Raji (cell line): ENCODE measurements around the gene PFN1.

Experiments used
- POLR2A ChIP-seq: IDR thresholded peaks from 2 replicates; pipeline ENCODE4 v1.6.1; 2011; ENCODE audit warnings: low read depth, low read length, control low read depth; ENCODE audit not compliant: insufficient read depth

Gene PFN1

DNA sequence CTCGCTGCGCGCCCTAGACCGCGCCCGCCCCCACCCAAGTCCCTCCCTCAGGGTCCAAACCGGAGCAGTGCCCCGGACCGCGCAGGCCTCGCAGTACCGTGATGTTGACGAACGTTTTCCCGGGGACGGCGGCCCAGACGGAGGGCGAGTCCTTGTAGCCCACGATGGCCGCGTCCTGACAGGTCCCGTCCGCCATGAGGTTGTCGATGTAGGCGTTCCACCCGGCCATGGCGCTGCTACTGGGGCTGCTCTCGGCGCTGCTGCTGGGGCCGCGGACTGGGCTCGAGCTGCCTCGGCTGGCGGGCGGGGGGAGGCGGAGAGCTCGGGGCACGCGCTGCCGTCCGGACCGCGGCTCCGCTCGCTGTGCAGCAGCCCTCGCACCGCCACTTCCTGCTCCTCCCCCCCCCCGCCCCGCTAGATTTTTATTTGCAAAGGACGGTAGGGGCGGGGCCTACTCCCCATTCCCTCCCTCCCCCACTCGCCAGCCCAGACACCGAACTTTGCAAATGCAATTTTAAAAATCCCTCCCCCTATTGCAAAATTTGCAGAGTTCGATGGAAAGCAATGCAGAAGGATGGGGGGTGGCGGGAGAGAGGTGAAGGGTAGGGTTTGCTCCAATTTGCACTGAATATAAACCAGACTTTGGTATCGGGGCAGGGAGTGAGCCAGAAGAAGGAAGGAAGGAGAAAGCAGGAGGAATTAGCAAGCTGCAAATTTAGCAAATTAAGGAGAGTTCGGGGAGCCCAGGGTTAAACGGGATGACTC, at the start of gene PFN1:
TSS of gene PFN1 (minus strand) at position 365 of the 765 bp plus-strand sequence. CDS start at position 229, 136 bp downstream.
- peak; percentile 92 for TF ChIP-seq POLR2A

DNA sequence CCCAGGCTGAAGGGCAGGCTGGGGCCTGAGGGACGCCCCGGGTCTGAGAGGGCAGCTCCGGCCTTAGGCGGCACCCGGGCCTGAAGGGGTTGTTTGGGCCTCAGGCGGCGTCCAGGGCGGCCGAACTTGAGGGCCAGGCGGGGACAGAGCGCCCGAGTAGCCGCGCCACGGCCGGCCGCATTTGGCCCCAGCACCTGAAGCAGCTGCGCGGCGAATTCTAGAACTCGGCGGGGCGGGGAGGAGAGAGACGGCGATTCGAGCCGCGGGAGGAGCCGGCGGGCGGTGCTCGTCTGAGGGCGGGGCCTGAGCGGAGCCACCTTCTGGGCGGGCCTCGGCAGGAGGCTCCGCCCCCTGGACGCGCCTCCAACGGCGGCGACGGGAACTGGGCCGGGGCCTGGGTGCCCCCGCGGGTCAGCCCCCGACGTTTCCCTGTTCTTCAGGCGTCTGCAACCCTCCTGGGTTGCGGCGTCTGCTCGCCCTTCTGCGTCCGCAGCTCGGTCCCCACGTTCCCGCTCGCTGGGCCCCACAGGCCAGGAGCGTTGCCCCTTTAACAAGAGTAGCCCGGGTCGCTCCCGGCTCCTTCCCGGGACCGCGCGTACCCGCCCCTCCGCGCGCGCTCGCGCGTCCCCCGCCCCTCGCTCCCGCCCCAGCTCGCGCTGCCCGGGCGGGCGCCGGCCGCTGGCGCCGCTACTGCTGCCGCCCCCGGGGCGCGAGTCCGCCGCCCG, 49.1 kb upstream of the PFN1 start, which contains the start of the genes INCA1 and KIF1C:
TSS of gene INCA1 (minus strand) at position 221 of the 725 bp plus-strand sequence. CDS start 3,085 bp downstream, outside the sequence.
TSS of gene KIF1C (plus strand) at position 649 of the 725 bp plus-strand sequence. CDS start 2,297 bp downstream, outside the sequence.
- peak; percentile 65 for TF ChIP-seq POLR2A

DNA sequence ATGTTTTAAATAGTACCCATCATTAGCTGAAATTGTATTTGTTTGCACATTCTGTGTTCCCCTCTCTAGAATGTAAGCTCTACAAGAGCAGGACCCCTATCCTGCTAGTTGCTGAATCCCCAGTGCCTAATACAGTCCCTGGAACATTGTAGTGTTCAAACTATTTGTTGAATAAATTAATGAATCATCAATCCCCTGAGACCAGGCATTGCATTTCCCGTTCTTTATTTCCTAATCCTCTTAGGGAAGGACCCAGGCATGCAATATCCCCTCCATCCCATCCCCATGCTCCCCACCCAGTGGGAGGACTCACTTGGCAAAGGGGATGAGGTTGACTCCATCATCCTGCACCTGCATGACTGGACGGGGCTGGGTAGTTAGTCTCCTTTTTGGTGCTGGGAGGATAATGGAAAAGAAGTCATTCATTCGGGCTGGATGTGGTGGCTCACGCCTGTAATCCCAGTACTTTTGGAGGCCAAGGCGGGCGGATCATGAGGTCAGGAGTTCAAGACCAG, 45.8 kb upstream of the PFN1 start:
- no peak for TF ChIP-seq POLR2A

DNA sequence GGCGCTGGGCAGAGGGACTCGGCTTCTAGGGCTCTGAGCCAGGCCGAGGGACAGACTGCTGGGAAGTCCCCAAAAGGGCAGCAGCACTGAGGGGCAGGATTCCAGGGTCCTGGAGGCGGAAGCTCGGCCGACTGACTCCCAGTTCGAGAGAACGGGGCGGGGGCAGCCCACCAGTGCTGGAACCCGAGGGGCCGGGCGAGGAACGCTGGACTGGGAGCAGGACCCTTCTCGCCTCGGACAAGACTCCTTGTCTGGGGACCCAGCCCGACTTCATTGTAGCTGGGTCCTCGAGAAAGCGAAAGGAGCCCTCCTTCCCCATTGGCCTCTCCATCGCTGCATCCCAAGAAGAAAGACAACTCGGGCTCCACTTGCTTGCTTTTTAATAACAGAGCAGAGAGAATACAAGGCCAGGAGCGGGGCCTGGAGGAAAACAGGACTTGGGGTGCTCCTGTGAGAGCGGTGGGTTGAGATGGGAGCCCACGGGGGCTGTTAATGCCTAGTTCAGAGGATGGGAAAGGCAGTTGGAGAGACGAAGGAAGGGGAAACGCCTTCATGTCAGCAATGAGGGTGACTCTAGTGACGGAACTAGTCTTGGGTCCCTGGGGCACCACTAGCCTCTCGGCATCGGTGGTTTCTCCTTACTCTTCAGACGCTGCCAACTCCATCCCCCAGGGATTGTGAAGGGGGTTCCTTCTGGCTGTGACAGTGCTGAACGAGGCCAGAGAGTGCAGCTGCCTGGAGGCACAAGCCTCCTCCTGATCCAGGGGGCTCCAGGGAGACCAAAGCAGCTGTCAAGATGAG, 39.6 kb upstream of the PFN1 start:
- no peak for TF ChIP-seq POLR2A

DNA sequence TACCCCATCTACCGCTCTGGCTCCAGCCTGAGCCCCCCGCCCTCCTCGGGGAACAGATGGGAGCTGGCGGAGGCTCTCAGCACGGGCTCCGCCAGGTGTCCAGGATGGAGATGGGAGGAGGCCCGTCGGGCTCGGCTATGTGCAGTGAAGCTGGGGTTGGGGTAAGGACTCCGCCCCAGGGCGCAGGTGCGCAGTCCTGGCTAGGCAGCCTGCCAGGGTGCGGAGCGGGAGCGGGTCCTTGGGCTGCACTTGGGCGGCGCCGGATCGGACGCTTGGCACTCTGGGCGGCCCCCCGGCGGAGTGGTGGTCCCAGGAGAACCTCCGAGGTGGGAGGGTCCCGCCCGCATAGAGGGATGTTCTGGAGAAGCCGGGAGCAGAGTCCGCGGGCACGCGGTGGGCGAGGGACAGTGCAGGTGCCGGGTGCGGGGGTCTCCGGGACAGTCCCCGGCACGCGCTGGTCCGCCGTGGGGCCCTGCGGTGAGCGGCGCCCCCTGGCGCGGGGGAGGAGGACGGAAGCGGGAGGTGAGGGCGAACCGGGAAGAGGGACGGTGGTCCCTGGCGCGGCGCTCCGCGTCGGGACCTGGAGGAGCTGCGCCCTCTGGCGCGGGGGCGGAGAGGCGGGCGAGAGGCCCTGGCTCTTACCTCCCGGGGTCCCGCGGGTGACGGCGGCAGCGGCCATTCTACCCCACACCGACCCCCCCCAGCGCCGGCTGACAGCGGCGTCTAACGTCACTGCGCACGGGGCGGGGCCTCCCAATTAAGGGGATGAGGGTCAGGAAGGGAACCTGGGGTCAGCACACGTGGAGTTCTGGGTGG, 38.8 kb upstream of the PFN1 start, which contains the start of gene CAMTA2:
TSS of gene CAMTA2 (minus strand) at position 725 of the 816 bp plus-strand sequence. CDS start 1,453 bp downstream, outside the sequence.
- TF ChIP-seq POLR2A, result peak; percentile 84

DNA sequence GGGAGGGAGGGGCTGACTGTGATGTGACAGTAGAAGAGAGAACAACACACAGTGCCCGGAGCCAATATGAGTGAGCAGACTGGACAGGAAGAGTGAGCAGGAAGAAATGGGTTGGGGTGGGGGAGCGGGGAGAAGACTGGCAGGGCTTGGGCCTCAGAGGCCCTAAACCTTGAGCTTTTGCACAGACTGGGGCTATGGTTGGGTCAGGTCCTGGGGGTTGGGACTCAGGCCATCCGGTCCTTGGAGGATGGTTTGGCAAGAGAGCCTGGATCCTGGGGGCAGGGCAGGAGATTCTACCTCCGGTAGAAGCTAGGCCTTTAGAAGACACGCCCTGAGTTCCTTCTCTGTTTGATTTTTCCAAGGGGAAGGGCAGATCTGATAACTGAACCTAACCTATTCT, 38.1 kb upstream of the PFN1 start:
- TF ChIP-seq POLR2A, result no peak

DNA sequence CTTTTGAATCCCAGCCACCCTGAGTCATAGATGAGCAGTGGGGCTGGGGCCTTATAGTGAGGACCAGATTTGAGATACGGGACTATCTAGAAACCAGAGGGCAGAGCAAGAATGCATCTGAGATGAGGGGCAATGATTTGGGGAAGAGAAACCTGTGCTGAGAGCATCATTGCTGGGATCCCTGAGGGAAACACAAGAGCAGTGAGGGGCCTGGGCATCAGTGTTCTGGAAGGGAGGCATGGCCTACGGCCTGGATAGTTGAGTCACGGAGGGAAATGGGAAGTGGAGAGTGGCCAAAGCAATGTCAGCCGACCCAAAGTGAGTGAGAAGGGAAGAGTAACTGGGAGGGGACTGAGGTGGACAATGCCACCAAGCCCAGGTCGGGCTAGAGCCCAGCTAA, 34.0 kb upstream of the PFN1 start:
- TF ChIP-seq POLR2A, result no peak

DNA sequence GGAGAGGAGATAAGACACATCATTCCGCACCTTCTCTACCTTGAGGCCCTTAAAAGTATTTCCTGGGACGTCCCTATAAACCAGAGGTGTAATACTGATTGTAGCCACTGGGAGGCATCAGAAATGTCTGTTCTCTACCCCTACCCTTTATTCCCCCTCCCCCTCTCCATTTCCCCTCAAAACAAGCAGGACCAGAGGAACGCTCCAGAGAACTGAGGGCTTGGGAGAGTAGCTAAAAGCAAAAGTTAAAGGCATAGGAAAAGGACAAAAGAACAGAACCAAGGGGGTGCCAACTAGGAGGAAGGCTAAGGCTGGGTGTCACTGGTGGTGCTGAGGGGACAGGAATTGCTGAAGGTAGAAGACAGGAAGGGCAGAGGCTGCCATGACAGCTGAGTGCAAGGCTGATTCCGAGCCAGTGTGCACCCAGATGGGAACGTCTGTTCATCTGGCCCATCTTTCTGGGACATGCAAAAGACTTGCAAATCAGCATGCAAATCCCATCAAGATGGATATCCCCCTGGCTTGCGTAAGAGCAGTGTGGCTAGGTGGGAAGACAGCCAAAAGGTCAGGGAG, 32.4 kb upstream of the PFN1 start:
- no peak for TF ChIP-seq POLR2A

DNA sequence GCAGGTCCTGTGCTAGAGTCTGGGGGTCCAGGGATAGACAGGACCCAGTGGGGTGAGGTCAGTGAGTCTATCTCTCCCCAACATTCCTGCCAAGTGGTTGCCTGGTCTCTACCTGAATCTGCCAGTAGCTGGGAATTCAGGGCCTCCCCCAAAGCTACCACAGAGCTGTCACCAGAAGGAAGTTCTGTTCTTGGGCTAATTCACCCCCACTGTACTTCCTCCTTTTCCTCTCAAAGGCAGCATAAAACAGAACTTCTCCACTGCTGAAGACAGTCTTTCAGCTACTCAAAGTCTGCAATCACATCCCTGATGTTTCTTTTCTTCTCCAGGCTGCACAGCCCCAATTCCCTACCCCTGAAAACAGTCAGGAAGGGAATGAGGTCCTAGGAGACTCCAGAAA, 30.4 kb upstream of the PFN1 start:
- TF ChIP-seq POLR2A, result no peak

DNA sequence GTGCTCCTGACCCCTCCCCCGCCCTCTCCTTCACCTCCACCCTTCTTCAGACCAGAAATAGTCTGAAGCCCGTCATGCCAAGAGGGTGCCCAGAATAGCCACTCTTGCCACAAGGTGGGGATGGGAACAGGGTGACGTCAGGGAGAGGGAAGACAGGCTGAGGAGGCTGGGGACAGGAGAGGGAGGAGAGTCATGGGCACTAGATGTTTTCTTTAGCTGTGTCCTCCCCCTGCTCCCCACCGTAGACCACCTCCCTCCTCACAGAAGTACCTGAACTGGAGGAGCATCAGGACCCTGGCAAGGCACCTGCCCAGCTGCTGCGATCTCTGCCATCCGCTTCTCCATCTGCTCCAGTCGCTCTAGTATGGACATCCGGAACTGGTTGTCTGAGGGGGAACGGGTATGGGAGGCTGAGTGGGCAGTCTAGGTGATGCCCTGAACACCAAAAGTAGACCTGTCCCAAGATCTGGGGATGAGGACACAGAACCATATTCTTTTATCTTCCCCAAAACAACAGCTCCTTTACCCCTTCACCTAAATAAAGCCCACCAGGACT, 25.9 kb upstream of the PFN1 start:
- no peak for TF ChIP-seq POLR2A

DNA sequence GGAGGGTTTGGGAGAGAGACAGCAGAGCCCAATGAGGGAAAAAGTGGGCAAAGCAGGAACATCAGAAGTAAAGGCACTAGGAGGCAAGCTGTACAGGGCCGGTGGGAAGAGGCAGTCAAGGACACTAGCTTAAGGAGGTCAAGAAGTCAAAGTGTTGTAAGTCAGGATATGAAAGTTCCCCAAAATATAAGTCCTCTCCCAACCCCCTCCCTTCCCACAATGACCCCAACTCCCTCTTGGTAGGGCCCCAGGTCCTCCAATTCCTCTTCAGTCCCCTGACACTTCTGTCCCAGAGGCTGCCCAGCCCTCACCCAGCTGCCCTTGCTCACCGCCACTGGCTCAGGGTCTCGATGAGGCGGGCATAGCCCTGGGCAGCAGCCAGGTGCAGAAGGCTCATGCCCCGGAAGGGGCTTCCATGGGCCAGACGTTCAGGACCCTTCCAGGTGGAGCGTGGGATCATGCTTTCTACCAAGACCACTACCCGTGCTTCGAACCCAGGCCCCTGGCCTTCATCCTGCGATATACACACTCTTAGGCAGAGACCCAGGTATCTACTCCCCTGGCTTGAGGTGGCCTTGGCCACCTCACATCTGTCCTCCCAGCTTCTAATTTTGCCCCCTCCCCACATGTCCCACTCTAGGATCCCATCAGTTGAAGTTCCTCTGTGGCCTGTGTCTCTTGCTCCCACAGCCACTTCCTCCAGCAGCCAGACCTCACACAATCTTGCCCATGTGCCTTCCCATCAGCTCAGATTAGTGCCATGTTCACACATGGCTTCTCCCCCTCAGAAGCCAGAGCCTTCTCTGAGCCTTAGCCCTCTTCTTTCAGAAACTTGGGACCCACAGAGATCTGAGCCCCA, 25.2 kb upstream of the PFN1 start:
- TF ChIP-seq POLR2A, result 0 out of 2 replicates have a peak, but pooled peaks have one; percentile 10

DNA sequence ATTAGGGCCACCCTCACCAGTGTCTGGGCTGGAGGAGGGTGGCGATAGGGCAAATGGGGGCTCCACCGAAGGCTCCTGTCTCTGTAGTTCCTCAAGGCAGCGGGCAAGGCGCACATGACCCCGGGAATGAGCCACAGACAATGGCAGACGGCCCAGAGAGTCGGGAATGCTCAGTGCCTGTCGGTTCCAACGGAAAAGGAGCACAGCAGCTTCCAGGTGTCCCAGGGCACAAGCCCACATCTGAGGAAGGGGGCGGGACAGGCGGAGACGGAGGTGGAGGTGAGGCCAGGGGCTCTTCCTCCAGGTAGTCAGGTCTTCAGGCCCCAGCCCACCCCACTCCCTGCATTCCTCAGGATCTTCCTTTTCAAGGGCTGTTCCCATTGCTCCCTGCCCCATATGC, 24.4 kb upstream of the PFN1 start:
- TF ChIP-seq POLR2A, result no peak
